HG02943 (cell line): Measurements from ENCODE around the gene PTTG1IP.
"Not testable (repeated sequence)": the region's sequence is repeated elsewhere in the genome, so short reads cannot be mapped to it uniquely, and the experiment has no call there.

ENCODE experiments used
- ATAC-seq: cut with Tn5 transposase; IDR thresholded peaks from one replicate; pipeline ENCODE4 v1.9.1; 2021; ENCODE audit warnings: mild to moderate bottlenecking, low read depth, moderate library complexity; ENCODE audit not compliant: unreplicated experiment

PTTG1IP gene

GRCh38 chr21:44834231-44834950 lies 39.1 kb downstream of the PTTG1IP start:
- no peak for ATAC-seq

GRCh38 chr21:44833663-44834062 lies 39.8 kb downstream of the PTTG1IP start:
- ATAC-seq = no peak

DNA sequence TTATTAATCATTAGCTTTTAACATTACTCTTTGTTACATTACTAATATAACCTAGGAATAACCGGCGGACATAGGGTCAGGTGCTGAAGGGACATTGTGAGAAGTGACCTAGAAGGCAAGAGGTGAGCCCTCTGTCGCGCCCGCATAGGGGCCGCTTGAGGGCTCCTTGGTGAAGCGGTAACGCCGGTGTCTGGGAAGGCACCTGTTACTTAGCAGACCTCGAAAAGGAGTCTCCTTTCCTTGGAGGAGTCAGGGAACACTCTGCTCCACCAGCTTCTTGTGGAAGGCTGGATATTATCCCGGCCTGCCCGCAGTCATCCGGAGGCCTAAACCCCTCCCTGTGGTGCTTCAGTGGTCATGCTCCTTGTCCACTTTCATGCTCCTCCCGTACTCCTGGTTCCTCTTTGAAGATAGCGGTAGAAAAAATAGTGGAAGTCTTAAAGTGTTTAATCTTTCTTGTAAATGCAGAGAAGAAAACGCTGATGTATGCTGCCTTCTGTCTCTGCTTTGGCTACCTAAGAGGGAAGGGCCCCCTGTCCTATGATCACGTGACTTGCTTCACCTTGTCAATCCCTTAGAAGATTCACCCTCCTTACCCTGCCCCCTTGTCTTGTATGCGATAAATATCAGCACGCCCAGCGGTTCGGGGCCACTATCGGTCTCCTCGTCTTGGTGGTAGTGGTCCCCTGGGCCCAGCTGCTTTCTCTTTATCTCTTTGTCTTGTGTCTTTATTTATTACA lies 40.8 kb downstream of the PTTG1IP start:
- ATAC-seq = not testable (repeated sequence)

GRCh38 chr21:44831227-44831860 lies 42.1 kb downstream of the PTTG1IP start:
- ATAC-seq = no peak

DNA sequence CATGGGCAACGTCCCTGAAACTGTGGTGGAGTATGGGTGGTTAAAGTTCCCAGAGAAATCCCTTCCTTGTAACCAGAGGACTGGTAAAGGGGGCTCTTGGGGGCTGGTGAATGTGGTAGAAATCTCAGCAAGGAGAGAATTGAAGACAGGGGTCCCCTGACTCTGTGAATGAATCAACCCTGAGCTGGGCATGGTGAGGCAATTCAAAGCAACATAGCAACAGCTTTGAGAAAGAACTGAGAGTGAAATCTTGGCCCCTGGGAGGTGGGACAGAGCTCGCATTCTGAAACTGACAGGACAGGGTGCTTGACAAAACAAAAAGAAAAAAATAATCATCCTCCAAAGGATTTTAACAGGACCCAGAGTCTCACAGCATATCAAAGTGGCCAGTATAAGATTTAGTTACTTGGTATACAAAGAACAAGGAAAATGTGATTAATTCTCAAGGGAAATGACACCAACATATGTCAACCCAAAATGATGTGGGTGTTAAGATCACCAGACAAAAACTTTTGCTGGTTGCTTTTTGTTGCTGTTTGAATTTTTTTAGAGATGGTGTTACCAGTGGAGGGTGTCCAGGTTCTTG lies 43.9 kb downstream of the PTTG1IP start:
- ATAC-seq = no peak

- no peak for ATAC-seq
Measured at GRCh38 chr21:44828362-44829056, 45.0 kb downstream of the PTTG1IP start.

DNA sequence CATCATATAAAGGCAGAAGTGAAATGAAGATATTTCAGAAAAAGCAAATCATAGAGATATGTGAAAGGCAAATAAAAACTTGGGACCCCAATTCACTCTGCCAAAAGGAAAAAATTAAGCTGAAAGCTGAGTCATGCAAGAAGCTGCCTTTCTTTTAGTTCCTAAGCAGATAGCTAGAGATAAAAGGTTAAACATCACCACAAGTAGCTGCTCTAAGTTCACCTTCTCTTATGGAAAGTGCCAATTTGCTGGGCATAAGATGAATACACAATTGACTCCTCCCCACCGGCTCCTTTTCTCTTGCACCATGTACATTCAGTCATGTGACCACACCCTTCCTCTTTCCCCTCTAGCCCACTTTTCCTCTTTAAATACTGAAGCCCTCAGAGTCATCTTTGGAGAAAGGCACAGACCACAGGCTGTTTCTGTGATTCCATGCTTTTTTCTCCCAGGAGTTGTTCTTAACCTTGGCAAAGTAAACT lies 50.3 kb downstream of the PTTG1IP start:
- ATAC-seq = no peak

DNA sequence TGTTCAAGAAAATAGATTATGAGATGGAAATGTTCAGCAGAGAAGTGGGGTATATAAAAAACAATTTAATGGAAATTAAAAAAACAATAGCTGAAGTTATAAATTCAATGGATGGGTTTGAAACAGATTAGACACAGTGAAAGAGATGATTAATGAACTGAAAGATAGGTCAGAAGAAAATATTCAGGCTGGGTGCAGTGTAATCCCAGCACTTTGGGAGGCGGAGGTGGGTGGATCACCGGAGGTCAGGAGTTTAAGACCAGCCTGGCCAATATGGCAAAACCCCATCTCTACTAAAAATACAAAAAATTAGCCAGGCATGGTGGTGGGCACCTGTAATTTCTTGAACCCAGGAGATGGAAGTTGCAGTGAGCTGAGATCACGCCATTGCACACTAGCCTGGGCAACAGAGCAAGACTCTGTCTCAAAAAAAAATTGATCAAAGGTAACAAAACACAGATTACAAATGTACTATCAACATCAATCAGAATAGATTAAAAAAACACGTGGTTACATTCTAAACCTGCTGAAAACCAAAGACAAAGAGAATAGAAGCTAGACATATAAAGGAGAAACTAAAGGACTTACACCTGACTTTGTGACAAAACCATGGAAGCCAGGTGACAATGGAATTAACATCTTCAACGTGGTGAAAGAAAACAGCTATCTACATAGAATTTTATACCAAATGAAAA lies 50.9 kb downstream of the PTTG1IP start:
- no peak for ATAC-seq

- ATAC-seq = no peak
Measured at GRCh38 chr21:44820851-44821250, 52.6 kb downstream of the PTTG1IP start.

GRCh38 chr21:44819283-44820243 lies 53.9 kb downstream of the PTTG1IP start:
- ATAC-seq = no peak

DNA sequence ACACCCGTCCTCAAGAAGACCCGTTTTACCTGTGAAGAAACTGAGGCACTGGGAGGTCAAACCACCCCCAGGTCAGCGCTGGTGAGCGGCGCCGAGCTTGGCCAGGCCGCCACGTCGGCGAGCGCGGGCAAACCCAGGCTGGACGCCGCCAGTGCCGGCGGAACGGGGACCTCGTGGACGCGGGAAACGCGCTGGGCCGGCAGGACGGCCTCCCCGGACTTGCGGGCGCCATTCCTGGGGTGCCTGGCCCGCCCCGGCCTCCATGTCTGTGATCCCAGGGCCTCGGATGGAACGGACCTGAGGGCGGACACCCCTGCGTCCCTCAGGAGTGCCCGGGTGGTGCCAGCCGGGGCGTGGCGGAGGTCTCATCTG lies 54.9 kb downstream of the PTTG1IP start:
- no peak for ATAC-seq

DNA sequence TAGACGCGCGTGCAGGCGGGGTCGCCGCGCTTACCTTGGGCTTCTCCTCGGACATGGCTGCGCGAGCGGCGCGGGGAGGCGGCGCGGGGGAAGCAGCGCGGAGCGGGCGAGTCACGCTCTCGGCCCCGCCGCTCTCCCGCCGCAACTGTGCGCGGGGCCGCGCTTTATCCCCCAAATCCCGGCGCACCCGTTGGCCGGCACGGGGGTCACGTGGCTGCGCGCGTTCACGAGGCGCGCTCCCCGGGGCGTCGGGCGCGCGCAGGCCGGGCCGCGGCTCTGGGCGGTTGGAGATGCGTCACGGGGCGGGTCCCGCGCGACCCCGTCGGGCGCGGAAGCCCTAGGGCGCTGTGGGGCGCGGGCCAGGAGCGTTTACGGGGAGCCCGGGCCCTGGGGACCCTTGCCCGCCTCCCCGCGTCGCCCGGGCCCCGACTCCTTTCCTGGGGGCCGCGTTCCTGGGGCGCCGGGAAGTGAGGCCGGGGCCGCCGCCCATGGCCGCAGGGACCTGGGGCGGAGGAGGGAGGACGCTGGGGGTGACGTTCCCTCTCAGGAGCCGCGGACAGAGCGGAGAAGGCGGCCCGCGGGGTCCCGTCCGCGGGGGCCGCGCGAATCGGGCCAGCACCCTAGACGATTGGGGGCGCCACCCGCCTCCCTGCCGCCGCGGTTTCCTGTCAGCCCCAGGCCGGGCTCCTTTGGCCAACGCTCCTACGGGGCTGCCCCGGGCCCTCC lies 55.4 kb downstream of the PTTG1IP start, which contains the start of gene SUMO3:
Gene SUMO3 (minus strand): TSS at position 149 of the 726 bp plus-strand sequence. CDS start 94 bp downstream, at position 55.
- peak; percentile 28 for ATAC-seq

- ATAC-seq = peak; percentile 53
Measured at GRCh38 chr21:44817506-44817880, 56.0 kb downstream of the PTTG1IP start.

GRCh38 chr21:44816761-44817505 lies 56.6 kb downstream of the PTTG1IP start:
- ATAC-seq = no peak

DNA sequence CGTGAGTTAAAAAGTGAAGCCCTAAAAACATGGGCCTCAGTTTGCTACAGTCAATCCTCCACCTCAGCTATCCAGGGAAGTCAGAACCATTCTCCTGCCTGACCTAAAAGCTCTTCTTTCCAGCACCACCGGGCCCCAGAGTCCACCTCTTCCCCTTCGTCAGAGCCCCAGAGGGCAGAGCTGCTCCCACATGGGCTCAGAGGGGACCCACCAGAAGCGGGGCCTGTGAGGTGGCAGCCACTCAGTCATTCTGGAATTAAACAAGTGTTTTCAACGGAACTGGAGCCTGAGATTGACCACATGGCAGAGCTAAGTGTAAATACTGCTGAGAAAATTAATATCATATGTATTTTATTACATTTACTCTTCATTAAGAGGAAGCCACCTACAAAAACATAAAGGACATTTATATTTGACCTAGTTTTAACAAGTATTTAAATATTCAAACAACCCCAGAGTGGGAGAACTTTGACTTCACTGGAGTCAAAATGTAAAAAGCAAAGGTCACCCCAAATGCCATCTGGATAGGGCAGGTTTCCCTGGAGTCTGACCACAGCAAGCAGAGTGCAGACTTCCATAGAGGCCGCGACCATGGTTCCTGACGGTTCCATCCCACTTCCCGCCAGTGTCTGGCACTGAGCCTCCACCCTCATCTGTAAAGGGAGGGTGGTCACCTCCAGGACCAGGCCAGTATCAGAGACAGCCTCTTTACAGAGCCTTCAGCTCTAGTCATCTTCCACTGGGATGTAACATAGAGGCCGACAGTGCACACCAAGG lies 57.5 kb downstream of the PTTG1IP start:
- no peak for ATAC-seq

- no peak for ATAC-seq
Measured at GRCh38 chr21:44815225-44815624, 58.3 kb downstream of the PTTG1IP start.
